ENCODE measurements around the gene GLRA3. TPM values are rescaled to one million over a fixed set of nuclear protein-coding genes. Genes with fewer than 3 reads are reported as not detected.
"Not testable (repeated sequence)": the region's sequence is repeated elsewhere in the genome, so short reads cannot be mapped to it uniquely, and the experiment has no call there.

Gene GLRA3
- total RNA-seq: not detected
- long read RNA-seq: 0 reads

GRCh38 chr4:174828845-174829701 is at the start of gene GLRA3:
TSS of gene GLRA3 (minus strand) at chr4:174829247. CDS start at chr4:174828811, 436 bp downstream.
- intact Hi-C loops (cut with micrococcal nuclease): no loop called here
- ATAC-seq (peak; percentile 37), DNase-seq (peak; percentile 29)

GRCh38 chr4:174874898-174875297 is 45.9 kb upstream of the GLRA3 start:
- no peak for ATAC-seq
- intact Hi-C loops (cut with micrococcal nuclease): no loop called here
- no peak for DNase-seq

- DNase-seq (no peak), ATAC-seq (no peak)
- intact Hi-C loops (cut with micrococcal nuclease): no loop called here
These were observed 44.9 kb upstream of the GLRA3 start for GRCh38 chr4:174873931-174874330.

GRCh38 chr4:174873146-174873545 is 44.1 kb upstream of the GLRA3 start:
- DNase-seq; intact Hi-C loops (cut with micrococcal nuclease); ATAC-seq: not testable (repeated sequence)

GRCh38 chr4:174871407-174871806 is 42.4 kb upstream of the GLRA3 start:
- no peak for ATAC-seq
- no peak for DNase-seq
- intact Hi-C loops (cut with micrococcal nuclease): no loop called here

GRCh38 chr4:174870311-174870710 is 41.3 kb upstream of the GLRA3 start:
- intact Hi-C loops (cut with micrococcal nuclease): no loop called here
- ATAC-seq (no peak), DNase-seq (no peak)

- intact Hi-C loops (cut with micrococcal nuclease): no loop called here
- DNase-seq (no peak), ATAC-seq (no peak)
These were observed 40.3 kb upstream of the GLRA3 start for GRCh38 chr4:174869339-174869738.

- intact Hi-C loops (cut with micrococcal nuclease): no loop called here
- DNase-seq (no peak), ATAC-seq (no peak)
These were observed 38.9 kb upstream of the GLRA3 start for GRCh38 chr4:174867903-174868302.

GRCh38 chr4:174865418-174865985 is 36.5 kb upstream of the GLRA3 start:
- DNase-seq (no peak), ATAC-seq (no peak)
- intact Hi-C loops (cut with micrococcal nuclease): no loop called here

- intact Hi-C loops (cut with micrococcal nuclease): no loop called here
- ATAC-seq (no peak), DNase-seq (no peak)
These were observed 35.0 kb upstream of the GLRA3 start for GRCh38 chr4:174864031-174864430.

- intact Hi-C loops (cut with micrococcal nuclease): no loop called here
- DNase-seq (no peak), ATAC-seq (no peak)
These were observed 31.5 kb upstream of the GLRA3 start for GRCh38 chr4:174860588-174860987.

GRCh38 chr4:174859904-174860303 is 30.9 kb upstream of the GLRA3 start:
- no peak for ATAC-seq

GRCh38 chr4:174856926-174857800 is 28.1 kb upstream of the GLRA3 start:
- intact Hi-C loops (cut with micrococcal nuclease): no loop called here
- no peak for DNase-seq

More at GRCh38 chr4:174859904-174860303, 30.9 kb upstream of the GLRA3 start:
- no peak for DNase-seq
- intact Hi-C loops (cut with micrococcal nuclease): no loop called here

GRCh38 chr4:174855050-174855449 is 26.0 kb upstream of the GLRA3 start:
- ATAC-seq (no peak), DNase-seq (no peak)
- intact Hi-C loops (cut with micrococcal nuclease): no loop called here

More at GRCh38 chr4:174856926-174857800, 28.1 kb upstream of the GLRA3 start:
- no peak for ATAC-seq

GRCh38 chr4:174853629-174854028 is 24.6 kb upstream of the GLRA3 start:
- ATAC-seq: no peak
- intact Hi-C loops (cut with micrococcal nuclease): no loop called here
- no peak for DNase-seq

- intact Hi-C loops (cut with micrococcal nuclease): no loop called here
- ATAC-seq: no peak
- no peak for DNase-seq
These were observed 19.5 kb upstream of the GLRA3 start for GRCh38 chr4:174848596-174848995.

GRCh38 chr4:174847801-174848427 is 18.9 kb upstream of the GLRA3 start:
- no peak for DNase-seq
- ATAC-seq: no peak
- intact Hi-C loops (cut with micrococcal nuclease): no loop called here

GRCh38 chr4:174835536-174835935 is 6.5 kb upstream of the GLRA3 start:
- no peak for ATAC-seq
- no peak for DNase-seq
- intact Hi-C loops (cut with micrococcal nuclease): no loop called here

GRCh38 chr4:174834477-174834876 is 5.4 kb upstream of the GLRA3 start:
- DNase-seq (no peak), ATAC-seq (no peak)
- intact Hi-C loops (cut with micrococcal nuclease): no loop called here
